ENCODE data around the gene ARID5B. TPM values are rescaled to one million over a fixed set of nuclear protein-coding genes. Genes with fewer than 3 reads are reported as not detected.

ARID5B gene
- total RNA-seq, 3 donors from 2014 or later, result 21.9 to 34.1 (median 22.4) TPM

DNA sequence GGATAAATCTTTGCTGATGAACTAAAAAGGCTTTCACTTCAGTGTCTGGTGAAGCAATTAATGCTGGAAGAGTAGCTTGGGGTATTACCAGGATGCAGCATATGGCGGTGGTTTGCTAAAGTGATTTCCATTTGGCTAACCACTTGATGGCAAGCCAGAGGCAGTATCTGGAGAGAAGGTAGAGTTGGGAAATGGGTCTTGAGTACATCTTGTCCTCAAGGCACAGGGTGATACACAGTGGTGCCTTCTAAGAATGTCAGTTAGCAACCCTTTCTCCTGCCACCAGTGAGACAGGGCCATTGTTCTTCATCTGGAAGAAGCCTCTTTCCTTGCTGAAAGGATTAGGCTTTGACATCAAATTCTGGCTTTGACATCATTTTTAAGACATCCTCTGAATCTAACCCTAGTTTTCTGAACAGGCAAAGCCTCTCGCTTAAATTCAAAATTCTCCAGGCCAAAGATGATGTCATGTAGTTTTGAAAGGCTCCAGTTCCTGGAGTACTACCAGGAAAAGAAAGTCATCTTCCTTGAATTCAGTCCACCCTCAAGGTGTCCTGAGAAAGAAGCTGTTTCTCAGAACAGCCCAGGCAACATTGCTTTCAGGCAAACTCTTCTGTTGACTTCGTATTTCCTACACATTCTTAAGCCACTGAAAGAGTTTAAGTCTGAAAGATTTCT lies 162.4 kb downstream of the ARID5B start:
- ATAC-seq, result peak; percentile 37

DNA sequence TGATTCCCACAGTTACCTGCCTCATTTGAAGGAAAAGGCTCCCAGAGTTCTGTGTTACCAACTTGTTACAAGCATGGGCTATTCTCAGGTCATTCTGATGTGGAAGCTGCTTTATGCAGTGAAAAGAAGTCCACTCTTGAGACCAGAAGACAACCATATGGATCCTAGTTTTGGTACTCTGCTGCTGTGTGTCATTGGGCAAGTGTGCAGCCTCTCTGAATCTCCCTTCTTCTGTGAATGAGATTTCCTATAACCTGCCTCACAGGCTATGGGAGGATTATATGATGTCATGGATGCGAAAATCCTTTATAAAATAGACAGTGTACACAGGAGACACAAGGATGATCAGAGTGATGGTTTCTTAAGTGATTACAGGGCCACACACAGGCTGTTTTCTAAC lies 166.1 kb downstream of the ARID5B start:
- DNase-seq (no peak), ATAC-seq (no peak)
- no peak overlapping the region for H3K4me3 ChIP-seq
- no peaks in the 10 kb centered on the region for H3K36me3 ChIP-seq (ENCODE audit: low read depth)
- H3K4me1 ChIP-seq (ENCODE audit: low read depth), result no peaks in the 10 kb centered on the region
- TF ChIP-seq, protein P1, sequence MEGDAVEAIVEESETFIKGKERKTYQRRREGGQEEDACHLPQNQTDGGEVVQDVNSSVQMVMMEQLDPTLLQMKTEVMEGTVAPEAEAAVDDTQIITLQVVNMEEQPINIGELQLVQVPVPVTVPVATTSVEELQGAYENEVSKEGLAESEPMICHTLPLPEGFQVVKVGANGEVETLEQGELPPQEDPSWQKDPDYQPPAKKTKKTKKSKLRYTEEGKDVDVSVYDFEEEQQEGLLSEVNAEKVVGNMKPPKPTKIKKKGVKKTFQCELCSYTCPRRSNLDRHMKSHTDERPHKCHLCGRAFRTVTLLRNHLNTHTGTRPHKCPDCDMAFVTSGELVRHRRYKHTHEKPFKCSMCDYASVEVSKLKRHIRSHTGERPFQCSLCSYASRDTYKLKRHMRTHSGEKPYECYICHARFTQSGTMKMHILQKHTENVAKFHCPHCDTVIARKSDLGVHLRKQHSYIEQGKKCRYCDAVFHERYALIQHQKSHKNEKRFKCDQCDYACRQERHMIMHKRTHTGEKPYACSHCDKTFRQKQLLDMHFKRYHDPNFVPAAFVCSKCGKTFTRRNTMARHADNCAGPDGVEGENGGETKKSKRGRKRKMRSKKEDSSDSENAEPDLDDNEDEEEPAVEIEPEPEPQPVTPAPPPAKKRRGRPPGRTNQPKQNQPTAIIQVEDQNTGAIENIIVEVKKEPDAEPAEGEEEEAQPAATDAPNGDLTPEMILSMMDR (IDR thresholded peaks at IDR 0.05), result no peak
- intact Hi-C loops (cut with DNase I, micrococcal nuclease), result no loop called here
- H3K9me3 ChIP-seq, result no peaks in the 10 kb centered on the region

More for the DNA sequence above, 162.4 kb downstream of the ARID5B start:
- Histone ChIP-seq H3K4me1 (ENCODE audit: low read depth) (peaks cover 10% of the 10 kb centered on the region), H3K9me3 (no peaks in the 10 kb centered on the region), H3K36me3 (ENCODE audit: low read depth) (no peaks in the 10 kb centered on the region), H3K4me3 (no peak overlapping the region)
- DNase-seq, result no peak
- intact Hi-C loops (cut with DNase I, micrococcal nuclease), result no loop called here
- TF ChIP-seq, protein P1 (IDR thresholded peaks at IDR 0.05), result no peak

GRCh38 chr10:62068464-62068863 lies 167.0 kb downstream of the ARID5B start:
- ATAC-seq, result no peak
- Histone ChIP-seq H3K36me3 (ENCODE audit: low read depth) (no peaks in the 10 kb centered on the region), H3K4me1 (ENCODE audit: low read depth) (no peaks in the 10 kb centered on the region)

GRCh38 chr10:62069452-62070178 lies 168.1 kb downstream of the ARID5B start:
- TF ChIP-seq, protein P1 (IDR thresholded peaks at IDR 0.05), result no peak
- Histone ChIP-seq H3K4me1 (ENCODE audit: low read depth) (no peaks in the 10 kb centered on the region), H3K9me3 (no peaks in the 10 kb centered on the region), H3K36me3 (ENCODE audit: low read depth) (no peaks in the 10 kb centered on the region), H3K4me3 (no peak overlapping the region)
- intact Hi-C loops (cut with DNase I, micrococcal nuclease), result no loop called here
- ATAC-seq (no peak), DNase-seq (no peak)

More at GRCh38 chr10:62068464-62068863, 167.0 kb downstream of the ARID5B start:
- TF ChIP-seq, protein P1 (IDR thresholded peaks at IDR 0.05), result no peak
- DNase-seq, result no peak
- intact Hi-C loops (cut with DNase I, micrococcal nuclease), result no loop called here
- Histone ChIP-seq H3K4me3 (no peak overlapping the region), H3K9me3 (no peaks in the 10 kb centered on the region)

DNA sequence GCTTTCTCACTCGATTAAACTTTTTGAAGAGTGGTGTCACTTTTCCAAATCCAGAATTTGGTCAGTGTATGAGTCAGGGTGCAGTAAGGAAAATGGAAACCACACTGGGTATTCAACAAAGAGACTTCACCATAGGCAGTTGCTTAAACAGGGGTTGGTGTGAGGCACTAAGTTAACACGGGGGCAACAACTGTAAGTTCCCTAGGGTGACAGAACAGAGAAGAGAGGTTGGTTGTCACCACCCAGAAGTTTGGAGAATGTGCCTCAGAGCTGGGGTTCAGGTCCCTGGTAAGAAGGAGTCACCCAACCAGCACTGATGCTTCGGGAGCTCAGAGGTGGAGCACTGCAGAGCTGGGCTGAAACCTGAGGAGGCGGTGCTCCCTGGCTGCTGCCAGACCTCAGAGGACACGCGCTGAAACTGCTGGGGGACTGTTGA lies 170.4 kb downstream of the ARID5B start:
- TF ChIP-seq, protein P1 (IDR thresholded peaks at IDR 0.05), result no peak
- DNase-seq (no peak), ATAC-seq (no peak)
- Histone ChIP-seq H3K4me1 (ENCODE audit: low read depth) (no peaks in the 10 kb centered on the region), H3K4me3 (no peak overlapping the region), H3K36me3 (ENCODE audit: low read depth) (no peaks in the 10 kb centered on the region), H3K9me3 (no peaks in the 10 kb centered on the region)
- intact Hi-C loops (cut with DNase I, micrococcal nuclease), result no loop called here

All from mucosa of descending colon (tissue), 3 donors.